ENCODE results near the gene CD70. TPM values are rescaled to one million over a fixed set of nuclear protein-coding genes. Genes with fewer than 3 reads are reported as not detected.

CD70 gene
- total and polyA plus RNA-seq, 2 donors (not counting 3 experiments of a cell fraction or from before 2014, with no cell fraction given), result not detected

GRCh38 chr19:6556480-6557195 lies 34.3 kb downstream of the CD70 start:
- intact Hi-C loops (cut with micrococcal nuclease) (no loop called here), dilution Hi-C loops (cut with MboI; ENCODE audit: extremely low pct_ligation_motif_present, low sequenced_read_pairs) (no loop called here)
- Histone ChIP-seq H3K36me3 (ENCODE audit: control insufficient read depth in 2 of 2, extremely low read depth in 1 of 2, insufficient read depth in 2 of 2, low read length in 2 of 2) (no peaks in the 10 kb centered on the region), H4K20me1 (replicated peaks; ENCODE audit: control insufficient read depth, extremely low read depth, insufficient read depth, low read length) (no peaks in the 10 kb centered on the region), H3K9me3 (replicated peaks; ENCODE audit: control insufficient read depth, insufficient read depth, low read length) (no peaks in the 10 kb centered on the region), H3K27me3 (ENCODE audit: control insufficient read depth in 2 of 2, insufficient read depth in 2 of 2, low read length in 2 of 2) (no peaks in the 10 kb centered on the region), H3K27ac (ENCODE audit: insufficient read depth, low read depth, low read length) (no peak overlapping the region), H3K9me1 (replicated peaks; ENCODE audit: control insufficient read depth, extremely low read depth, insufficient read depth, low read length) (no peaks in the 10 kb centered on the region), H3K4me2 (ENCODE audit: insufficient read depth, low read length) (no peak overlapping the region), H3K9ac (replicated peaks; ENCODE audit: extremely low read depth, insufficient read depth, low read length) (no peak overlapping the region), H2AFZ (ENCODE audit: low read depth, low read length) (no peak overlapping the region), H3K4me1 (ENCODE audit: control insufficient read depth, extremely low read depth, insufficient read depth, low read length) (no peaks in the 10 kb centered on the region), H3K4me3 (replicated peaks in 1 of 3; ENCODE audit: insufficient read depth in 1 of 3, low read depth in 1 of 3, low read length in 3 of 3) (no peak overlapping the region), H3K79me2 (ENCODE audit: control insufficient read depth, insufficient read depth, low read length) (no peaks in the 10 kb centered on the region)
- TF ChIP-seq FOS (IDR thresholded peaks at IDR 0.05; ENCODE audit: borderline replicate concordance, insufficient read depth, low read length) (no peak), MYC (IDR thresholded peaks at IDR 0.05; ENCODE audit: low read depth, low read length) (no peak), JUN (IDR thresholded peaks at IDR 0.05; ENCODE audit: borderline replicate concordance, insufficient read depth, insufficient read length, low read depth) (no peak)
- no peak for FAIRE-seq
- DNase-seq (ENCODE audit: low read depth, low spot score), result no peak
- no TSS peak for BruUV-seq (replicated peaks)
- CTCF ChIA-PET, result interaction anchor here (3.1 kb wide), 1 partner anchor 8 kb away, joined by 10 read pairs; no protein-coding TSS in a partner anchor
- POLR2A ChIA-PET, result no interaction called here

GRCh38 chr19:6556043-6556449 lies 34.9 kb downstream of the CD70 start:
- H3K4me2 ChIP-seq (ENCODE audit: insufficient read depth, low read length), result no peak overlapping the region
- CTCF ChIA-PET, result no interaction called here
- no peak overlapping the region for H3K9ac ChIP-seq (replicated peaks; ENCODE audit: extremely low read depth, insufficient read depth, low read length)
- POLR2A ChIA-PET, result no interaction called here
- no TSS peak for BruUV-seq (replicated peaks)
- intact Hi-C loops (cut with micrococcal nuclease), result no loop called here
- no peaks in the 10 kb centered on the region for H3K4me1 ChIP-seq (ENCODE audit: control insufficient read depth, extremely low read depth, insufficient read depth, low read length)
- H2AFZ ChIP-seq (ENCODE audit: low read depth, low read length), result no peak overlapping the region
- no peak overlapping the region for H3K27ac ChIP-seq (ENCODE audit: insufficient read depth, low read depth, low read length)
- H4K20me1 ChIP-seq (replicated peaks; ENCODE audit: control insufficient read depth, extremely low read depth, insufficient read depth, low read length), result no peaks in the 10 kb centered on the region
- DNase-seq (ENCODE audit: low read depth, low spot score), result no peak
- TF ChIP-seq POLR2AphosphoS5 (IDR thresholded peaks at IDR 0.05; ENCODE audit: insufficient read depth, low read depth, low read length), result no peak
- no peak for TF ChIP-seq GATA2 (IDR thresholded peaks at IDR 0.05; ENCODE audit: insufficient read depth, insufficient read length, low read depth, low read length)
- no peak for TF ChIP-seq FOS (IDR thresholded peaks at IDR 0.05; ENCODE audit: borderline replicate concordance, insufficient read depth, low read length)
- TF ChIP-seq POLR2A (IDR thresholded peaks at IDR 0.05; ENCODE audit: low read depth, low read length), result no peak
- TF ChIP-seq CTCF (IDR thresholded peaks at IDR 0.05; ENCODE audit: extremely low read depth in 1 of 2, insufficient read depth in 1 of 2, low read depth in 1 of 2, low read length in 2 of 2), result no peak
- no peak for TF ChIP-seq JUN (IDR thresholded peaks at IDR 0.05; ENCODE audit: borderline replicate concordance, insufficient read depth, insufficient read length, low read depth)
- no peak for TF ChIP-seq MYC (IDR thresholded peaks at IDR 0.05; ENCODE audit: low read depth, low read length)
- no peak for TF ChIP-seq EZH2 (IDR thresholded peaks at IDR 0.05; ENCODE audit: borderline replicate concordance, low read depth, low read length, severe bottlenecking)
- H3K79me2 ChIP-seq (ENCODE audit: control insufficient read depth, insufficient read depth, low read length), result no peaks in the 10 kb centered on the region
- H3K9me3 ChIP-seq (replicated peaks; ENCODE audit: control insufficient read depth, insufficient read depth, low read length), result no peaks in the 10 kb centered on the region
- FAIRE-seq, result no peak
- H3K4me3 ChIP-seq (replicated peaks in 1 of 3; ENCODE audit: insufficient read depth in 1 of 3, low read depth in 1 of 3, low read length in 3 of 3), result no peak overlapping the region
- no peaks in the 10 kb centered on the region for H3K27me3 ChIP-seq (ENCODE audit: control insufficient read depth in 2 of 2, insufficient read depth in 2 of 2, low read length in 2 of 2)
- no peaks in the 10 kb centered on the region for H3K9me1 ChIP-seq (replicated peaks; ENCODE audit: control insufficient read depth, extremely low read depth, insufficient read depth, low read length)
- H3K36me3 ChIP-seq (ENCODE audit: control insufficient read depth in 2 of 2, extremely low read depth in 1 of 2, insufficient read depth in 2 of 2, low read length in 2 of 2), result no peaks in the 10 kb centered on the region
- dilution Hi-C loops (cut with MboI; ENCODE audit: extremely low pct_ligation_motif_present, low sequenced_read_pairs), result no loop called here
